ENCODE measurements around the gene SPSB2. TPM values are rescaled to one million over a fixed set of nuclear protein-coding genes. Genes with fewer than 3 reads are reported as not detected.

Gene SPSB2
- total and polyA plus RNA-seq, 2 donors (not counting 1 experiment from before 2014, with no cell fraction given): 9.4 to 16.0 TPM

- H2AFZ ChIP-seq (ENCODE audit: insufficient read depth, low read depth, low read length, poor library complexity, severe bottlenecking): peak overlapping the region; percentile 91
Observed at GRCh38 chr12:6829536-6830220, 43.4 kb downstream of the SPSB2 start.

More at GRCh38 chr12:6829536-6830220, 43.4 kb downstream of the SPSB2 start:
- Histone ChIP-seq H3K9me3 (ENCODE audit: control extremely low read depth in 1 of 3, control insufficient read depth in 2 of 3, insufficient read depth in 1 of 3, low read length in 2 of 3) (peaks cover 0 to 11% (median 0%) of the 10 kb centered on the region in 3 donors), H3K4me2 (replicated peaks; ENCODE audit: low read depth, low read length, poor library complexity, severe bottlenecking) (peak overlapping the region; percentile 100), H3K36me3 (replicated peaks in 1 of 2; ENCODE audit: control extremely low read depth in 1 of 2, control insufficient read depth in 1 of 2, extremely low read depth in 1 of 2, insufficient read depth in 2 of 2, low read length in 1 of 2) (no peaks in the 10 kb centered on the region), H3K9ac (ENCODE audit: low read length) (peak overlapping the region; percentile 80), H3K4me3 (ENCODE audit: control extremely low read depth in 1 of 5, extremely low read depth in 1 of 5, insufficient read depth in 1 of 5, low read depth in 2 of 5, low read length in 4 of 5) (peak overlapping the region in 4 of 5 experiments; percentile 52 to 73 (median 62)), H3K27ac (ENCODE audit: low read length in 2 of 2) (no peak overlapping the region), H3K27me3 (replicated peaks in 1 of 4; ENCODE audit: control extremely low read depth in 1 of 4, control insufficient read depth in 3 of 4, insufficient read depth in 4 of 4, low read length in 3 of 4) (peaks cover 0 to 64% (median 33%) of the 10 kb centered on the region in 4 experiments), H3K79me2 (ENCODE audit: control insufficient read depth, insufficient read depth, low read length) (no peaks in the 10 kb centered on the region), H4K20me1 (ENCODE audit: control insufficient read depth, insufficient read depth, low read length, poor library complexity, severe bottlenecking) (peaks cover 11% of the 10 kb centered on the region), H3K4me1 (ENCODE audit: control insufficient read depth in 2 of 2, insufficient read depth in 2 of 2, low read length in 2 of 2) (peaks cover 23 to 29% of the 10 kb centered on the region in 2 donors)
- intact Hi-C loops (cut with micrococcal nuclease): no loop called here
- no peak for ATAC-seq (ENCODE audit: low read depth)
- peak overlapping the region; percentile 93 for H3K4me3 Mint-ChIP-seq
- no peak for DNase-seq
- POLR2A ChIA-PET: interaction anchor here (1.3 to 1.5 kb wide), 3 partner anchors 43 to 106 kb away, joined by 3 to 4 read pairs (median 3); partner anchors contain the start of genes COPS7A, MLF2 and SPSB2
- TF ChIP-seq CTCF (IDR thresholded peaks at IDR 0.05) (no peak), EZH2 (IDR thresholded peaks at IDR 0.05; ENCODE audit: borderline replicate concordance, insufficient read depth, low read depth, low read length, poor library complexity, severe bottlenecking) (no peak)
- H3K9me3 Mint-ChIP-seq (ENCODE audit: insufficient read depth): no peaks in the 10 kb centered on the region
- CTCF ChIA-PET: interaction anchor here (1.0 to 1.8 kb wide), 5 partner anchors 10 to 77 kb away, joined by 3 to 5 read pairs (median 4); partner anchors contain the start of genes CDCA3, MLF2 and USP5
- H3K4me1 Mint-ChIP-seq: peaks cover 21% of the 10 kb centered on the region
- H3K27me3 Mint-ChIP-seq: peaks cover 71% of the 10 kb centered on the region
- WGBS (ENCODE audit: insufficient coverage): 77% methylated on average over 15 of the region's 19 CpGs
- H3K27ac Mint-ChIP-seq: no peak overlapping the region

Measured in B cell (primary cell).